WTC11 (cell line): ENCODE measurements around the gene NOM1.

Experiments used
- CTCF ChIP-seq: fragments of 200-600 bp; IDR thresholded peaks from 2 replicates; pipeline ENCODE4 v1.8.0; 2022; ENCODE audit warnings: antibody characterized with exemption
- MAX ChIP-seq: sonication (generic); formaldehyde crosslinking; IDR thresholded peaks from 2 replicates; pipeline ENCODE4 v1.8.0; 2022; ENCODE audit warnings: mild to moderate bottlenecking, missing genetic modification reagents
- NR3C1 ChIP-seq: sonication (generic); formaldehyde crosslinking; conservative IDR thresholded peaks from 2 replicates; pipeline ENCODE4 v1.8.1; 2023; ENCODE audit warnings: low read depth, mild to moderate bottlenecking, missing genetic modification reagents
- USF1 ChIP-seq: sonication (generic); formaldehyde crosslinking; IDR thresholded peaks from 2 replicates; pipeline ENCODE4 v1.8.0; 2022; ENCODE audit warnings: mild to moderate bottlenecking, missing genetic modification reagents
- ZNF281 ChIP-seq: sonication (generic); formaldehyde crosslinking; IDR thresholded peaks from 2 replicates; pipeline ENCODE4 v1.8.0; 2023; ENCODE audit warnings: mild to moderate bottlenecking, missing genetic modification reagents

GRCh38 chr7:156956727-156957126, 7.2 kb downstream of the NOM1 start:
- TF ChIP-seq USF1 (CRISPR knock-in tag): no peak
- TF ChIP-seq CTCF: no peak
- no peak for TF ChIP-seq MAX (CRISPR knock-in tag)
- no peak for TF ChIP-seq NR3C1
- TF ChIP-seq ZNF281: no peak
